ENCODE measurements around the gene F13A1. TPM values are rescaled to one million over a fixed set of nuclear protein-coding genes. Genes with fewer than 3 reads are reported as not detected.
"Not testable (repeated sequence)": the region's sequence is repeated elsewhere in the genome, so short reads cannot be mapped to it uniquely, and the experiment has no call there.

Gene F13A1
- total and polyA plus RNA-seq, 8 donors, result 6.9 to 74.7 (median 35.9) TPM

GRCh38 chr6:6315660-6316059 lies 4.8 kb downstream of the F13A1 start:
- Histone ChIP-seq H3K36me3 (no peaks in the 10 kb centered on the region), H3K4me1 (peaks cover 0 to 9% (median 4%) of the 10 kb centered on the region in 4 donors), H3K9me3 (no peaks in the 10 kb centered on the region), H3K27ac (no peak overlapping the region), H3K27me3 (peaks cover 7 to 50% (median 25%) of the 10 kb centered on the region in 3 donors), H3K4me3 (no peak overlapping the region)
- peak; percentile 41 to 70 for DNase-seq
- intact Hi-C loops (cut with DNase I; ENCODE audit: low total_unique reads), result no loop called here
- 19 to 29% (median 24%) methylated on average over 6 of the region's 6 CpGs for WGBS, 5 donors
- TF ChIP-seq POLR2A (IDR thresholded peaks at IDR 0.05) (no peak), POLR2AphosphoS5 (IDR thresholded peaks at IDR 0.05) (no peak), CTCF (IDR thresholded peaks at IDR 0.05) (peak in 5 of 7 experiments; percentile 20 to 79 (median 59)), EP300 (IDR thresholded peaks at IDR 0.05) (no peak)

GRCh38 chr6:6314596-6314995 lies 5.9 kb downstream of the F13A1 start:
- Histone ChIP-seq H3K4me3 (no peak overlapping the region), H3K9me3 (no peaks in the 10 kb centered on the region), H3K4me1 (no peaks in the 10 kb centered on the region), H3K27ac (no peak overlapping the region), H3K27me3 (peaks cover 0 to 39% (median 15%) of the 10 kb centered on the region in 3 donors), H3K36me3 (no peaks in the 10 kb centered on the region)
- 83 to 95% (median 91%) methylated on average over 1 of the region's 1 CpG for WGBS, 5 donors
- TF ChIP-seq POLR2A (IDR thresholded peaks at IDR 0.05) (no peak), POLR2AphosphoS5 (IDR thresholded peaks at IDR 0.05) (no peak), CTCF (IDR thresholded peaks at IDR 0.05) (no peak), EP300 (IDR thresholded peaks at IDR 0.05) (no peak)
- intact Hi-C loops (cut with DNase I; ENCODE audit: low total_unique reads), result no loop called here
- DNase-seq, result no peak

- no peak overlapping the region for H3K4me3 ChIP-seq
- no peaks in the 10 kb centered on the region for H3K36me3 ChIP-seq
- H3K27ac ChIP-seq, result no peak overlapping the region
- WGBS, 5 donors, result 31 to 62% (median 56%) methylated on average over 5 to 6 of the region's 6 CpGs
- TF ChIP-seq POLR2AphosphoS5 (IDR thresholded peaks at IDR 0.05) (no peak), CTCF (IDR thresholded peaks at IDR 0.05) (no peak), EP300 (IDR thresholded peaks at IDR 0.05) (no peak), POLR2A (IDR thresholded peaks at IDR 0.05) (no peak)
- no peaks in the 10 kb centered on the region for H3K9me3 ChIP-seq
- DNase-seq, result no peak
- intact Hi-C loops (cut with DNase I; ENCODE audit: low total_unique reads), result no loop called here
- H3K4me1 ChIP-seq, result no peaks in the 10 kb centered on the region
- peaks cover 0 to 23% (median 6%) of the 10 kb centered on the region in 3 donors for H3K27me3 ChIP-seq
These were observed 7.5 kb downstream of the F13A1 start for GRCh38 chr6:6312901-6313441.

- H3K36me3 ChIP-seq, result no peaks in the 10 kb centered on the region
- no peak overlapping the region for H3K27ac ChIP-seq
- peaks cover 0 to 10% (median 0%) of the 10 kb centered on the region in 3 donors for H3K27me3 ChIP-seq
- intact Hi-C loops (cut with DNase I; ENCODE audit: low total_unique reads), result no loop called here
- H3K9me3 ChIP-seq, result peaks cover 0 to 1% (median 0%) of the 10 kb centered on the region in 4 donors
- 45 to 59% (median 49%) methylated on average over 4 of the region's 4 CpGs for WGBS, 5 donors
- TF ChIP-seq EP300 (IDR thresholded peaks at IDR 0.05) (no peak), POLR2A (IDR thresholded peaks at IDR 0.05) (no peak), CTCF (IDR thresholded peaks at IDR 0.05) (no peak), POLR2AphosphoS5 (IDR thresholded peaks at IDR 0.05) (no peak)
- no peaks in the 10 kb centered on the region for H3K4me1 ChIP-seq
- no peak for DNase-seq
- no peak overlapping the region for H3K4me3 ChIP-seq
These were observed 14.9 kb downstream of the F13A1 start for GRCh38 chr6:6305575-6305974.

GRCh38 chr6:6300383-6300782 lies 20.1 kb downstream of the F13A1 start:
- H3K9me3 ChIP-seq; H3K36me3 ChIP-seq; H3K4me3 ChIP-seq; DNase-seq; H3K27ac ChIP-seq; H3K4me1 ChIP-seq; intact Hi-C loops (cut with DNase I; ENCODE audit: low total_unique reads); H3K27me3 ChIP-seq: not testable (repeated sequence)
- 85 to 95% (median 90%) methylated on average over 17 to 19 of the region's 19 CpGs for WGBS, 5 donors

Data from stomach (tissue), 9 donors.